H9 (cell line): ENCODE measurements around the gene SMURF1. TPM values are rescaled to one million over a fixed set of nuclear protein-coding genes. Genes with fewer than 3 reads are reported as not detected.
A peak's percentile ranks its signal among the peaks of the same experiment; 100 is the strongest.

ENCODE experiments used
- DNase-seq: peaks from one replicate; pipeline ENCODE4 v3.0.0-alpha.2; 2017
- H2AFZ ChIP-seq: one replicate; pipeline ENCODE4 v1.6.1; 2013; ENCODE audit warnings: mild to moderate bottlenecking, low read length, control low read depth, moderate library complexity
- H2AK5ac ChIP-seq: 2 replicates; pipeline ENCODE4 v1.6.1; 2013; ENCODE audit warnings: low read length, control low read depth, mixed read lengths; ENCODE audit not compliant: insufficient read length
- H2BK120ac ChIP-seq: one replicate; pipeline ENCODE4 v1.6.1; 2013; ENCODE audit warnings: low read depth, mild to moderate bottlenecking, low read length, control low read depth, inconsistent platforms; ENCODE audit not compliant: poor library complexity, severe bottlenecking
- H2BK12ac ChIP-seq: 2 replicates; pipeline ENCODE4 v1.6.1; 2013; ENCODE audit warnings: low read length, control low read depth, mixed read lengths, low read depth; ENCODE audit not compliant: insufficient read length
- H2BK15ac ChIP-seq: 2 replicates; pipeline ENCODE4 v1.6.1; 2013; ENCODE audit warnings: low read depth, low read length, control low read depth
- H2BK20ac ChIP-seq: one replicate; pipeline ENCODE4 v1.6.1; 2013; ENCODE audit warnings: low read depth, mild to moderate bottlenecking, low read length, control low read depth, inconsistent platforms; ENCODE audit not compliant: poor library complexity, severe bottlenecking
- H2BK5ac ChIP-seq: 2 replicates; pipeline ENCODE4 v1.6.1; 2013; ENCODE audit warnings: low read length, control low read depth, mixed read lengths; ENCODE audit not compliant: insufficient read length
- H3K14ac ChIP-seq: 2 replicates; pipeline ENCODE4 v1.6.1; 2013; ENCODE audit warnings: low read length, control low read depth; ENCODE audit not compliant: insufficient read depth
- H3K18ac ChIP-seq: 2 replicates; pipeline ENCODE4 v1.6.1; 2013; ENCODE audit warnings: low read depth, mild to moderate bottlenecking, mixed read lengths, low read length, control low read depth; ENCODE audit not compliant: insufficient read length
- H3K23ac ChIP-seq: 2 replicates; pipeline ENCODE4 v1.6.1; 2013; ENCODE audit warnings: low read length, control low read depth, mixed read lengths, low read depth; ENCODE audit not compliant: insufficient read length
- H3K23me2 ChIP-seq: 2 replicates; pipeline ENCODE4 v1.6.1; 2013; ENCODE audit warnings: low read depth, mild to moderate bottlenecking, mixed read lengths, low read length, control low read depth; ENCODE audit not compliant: insufficient read length, poor library complexity, severe bottlenecking
- H3K27ac ChIP-seq: 2 replicates; pipeline ENCODE4 v1.5.1; 2013; ENCODE audit warnings: low read length, control low read depth, mixed read lengths, low read depth; ENCODE audit not compliant: insufficient read length
- H3K27me3 ChIP-seq: 2 replicates; pipeline ENCODE4 v1.6.1; 2013; ENCODE audit warnings: low read length, control low read depth, inconsistent platforms; ENCODE audit not compliant: insufficient read depth
- H3K4ac ChIP-seq: 2 replicates; pipeline ENCODE4 v1.6.1; 2013; ENCODE audit warnings: low read depth, mild to moderate bottlenecking, control low read depth, inconsistent platforms, low read length, moderate library complexity
- H3K4me1 ChIP-seq: 2 replicates; pipeline ENCODE4 v1.6.1; 2013; ENCODE audit warnings: low read length, control low read depth, inconsistent platforms; ENCODE audit not compliant: insufficient read depth
- H3K4me2 ChIP-seq: 2 replicates; pipeline ENCODE4 v1.6.1; 2013; ENCODE audit warnings: low read length, control low read depth, mixed read lengths; ENCODE audit not compliant: insufficient read length, insufficient read depth
- H3K56ac ChIP-seq: 2 replicates; pipeline ENCODE4 v1.6.1; 2013; ENCODE audit warnings: low read depth, mild to moderate bottlenecking, mixed read lengths, low read length, control low read depth; ENCODE audit not compliant: insufficient read length
- H3K79me1 ChIP-seq: 2 replicates; pipeline ENCODE4 v1.6.1; 2013; ENCODE audit warnings: low read depth, mild to moderate bottlenecking, moderate library complexity, low read length, control low read depth, inconsistent platforms; ENCODE audit not compliant: insufficient read depth, poor library complexity, severe bottlenecking
- H3K79me2 ChIP-seq: 2 replicates; pipeline ENCODE4 v1.6.1; 2013; ENCODE audit warnings: low read length, control low read depth, inconsistent platforms; ENCODE audit not compliant: insufficient read depth
- H3K9ac ChIP-seq: 2 replicates; pipeline ENCODE4 v1.6.1; 2013; ENCODE audit warnings: low read length, control low read depth, mixed read lengths; ENCODE audit not compliant: insufficient read length; ENCODE audit errors: extremely low read depth
- H3K9me3 ChIP-seq: one replicate; pipeline ENCODE4 v1.6.1; 2013; ENCODE audit warnings: low read depth, low read length, inconsistent platforms; ENCODE audit not compliant: control insufficient read depth
- H3T11ph ChIP-seq: one replicate; pipeline ENCODE4 v1.6.1; 2013; ENCODE audit warnings: mild to moderate bottlenecking, low read length, control low read depth, inconsistent platforms
- H4K20me1 ChIP-seq: one replicate; pipeline ENCODE4 v1.6.1; 2013; ENCODE audit not compliant: control insufficient read depth, insufficient read length, insufficient read depth
- H4K5ac ChIP-seq: 2 replicates; pipeline ENCODE4 v1.6.1; 2013; ENCODE audit warnings: low read depth, mild to moderate bottlenecking, mixed read lengths, low read length, control low read depth; ENCODE audit not compliant: insufficient read length
- H4K8ac ChIP-seq: replicated peaks from 2 replicates; pipeline ENCODE4 v1.6.1; 2013; ENCODE audit warnings: low read length, control low read depth, mixed read lengths, low read depth; ENCODE audit not compliant: insufficient read length
- H4K91ac ChIP-seq: 2 replicates; pipeline ENCODE4 v1.6.1; 2013; ENCODE audit warnings: low read depth, mild to moderate bottlenecking, moderate library complexity, mixed read lengths, low read length, control low read depth; ENCODE audit not compliant: insufficient read length
- H3K27ac Mint-ChIP-seq, 3 experiments: 2 replicates in 2 of 3; 3 replicates in 1 of 3; pipeline ENCODE4 v1.8.0; 2020 to 2021; ENCODE audit warnings: mixed read lengths in 3 of 3, mild to moderate bottlenecking in 1 of 3, moderate library complexity in 1 of 3
- H3K27me3 Mint-ChIP-seq: 2 replicates; pipeline ENCODE4 v1.8.0; 2021; ENCODE audit warnings: low read depth, mild to moderate bottlenecking, moderate library complexity, mixed read lengths
- H3K36me3 Mint-ChIP-seq, 3 experiments: 2 replicates in 2 of 3; 3 replicates in 1 of 3; pipeline ENCODE4 v1.8.0; 2020 to 2021; ENCODE audit warnings: low read depth in 3 of 3, mixed read lengths in 3 of 3; ENCODE audit not compliant: insufficient read depth in 1 of 3
- H3K4me1 Mint-ChIP-seq, 2 experiments: 2 replicates each; pipeline ENCODE4 v1.8.0; 2020; ENCODE audit warnings: mixed read lengths in 2 of 2
- H3K4me3 Mint-ChIP-seq, 2 experiments: 2 replicates in 1 of 2; 3 replicates in 1 of 2; pipeline ENCODE4 v1.8.0; 2020 to 2021; ENCODE audit warnings: mild to moderate bottlenecking in 2 of 2, mixed read lengths in 2 of 2, moderate library complexity in 1 of 2
- H3K9me3 Mint-ChIP-seq, 2 experiments: 2 replicates in 1 of 2; 3 replicates in 1 of 2; pipeline ENCODE4 v1.8.0; 2020; ENCODE audit warnings: mild to moderate bottlenecking in 2 of 2, mixed read lengths in 2 of 2, moderate library complexity in 1 of 2
- WGBS: extraction: QIAGEN DNeasy Blood & Tissue Kit; methylation state at CpG from one replicate; pipeline ENCODE4 v1.1.7; 2013; ENCODE audit warnings: missing lambda C conversion rate, low lambda C conversion rate, mixed read lengths; ENCODE audit not compliant: insufficient read length; ENCODE audit errors: extremely low coverage; 5-methylcytosine and 5-hydroxymethylcytosine counted together
- total RNA-seq: library from RNA; stranded (reverse); gene quantifications from 2 replicates; pipeline ENCODE4 v1.2.1, GENCODE V29; 2021
- TF ChIP-seq, protein P1 (sequence below): fragments of 200-600 bp; sonication (generic); conservative IDR thresholded peaks from 3 replicates; pipeline ENCODE4 v1.8.0; 2021; ENCODE audit warnings: antibody characterized with exemption, mild to moderate bottlenecking

SMURF1 gene
- total RNA-seq, 1 experiment from 2014 or later: 29.4 TPM

DNA sequence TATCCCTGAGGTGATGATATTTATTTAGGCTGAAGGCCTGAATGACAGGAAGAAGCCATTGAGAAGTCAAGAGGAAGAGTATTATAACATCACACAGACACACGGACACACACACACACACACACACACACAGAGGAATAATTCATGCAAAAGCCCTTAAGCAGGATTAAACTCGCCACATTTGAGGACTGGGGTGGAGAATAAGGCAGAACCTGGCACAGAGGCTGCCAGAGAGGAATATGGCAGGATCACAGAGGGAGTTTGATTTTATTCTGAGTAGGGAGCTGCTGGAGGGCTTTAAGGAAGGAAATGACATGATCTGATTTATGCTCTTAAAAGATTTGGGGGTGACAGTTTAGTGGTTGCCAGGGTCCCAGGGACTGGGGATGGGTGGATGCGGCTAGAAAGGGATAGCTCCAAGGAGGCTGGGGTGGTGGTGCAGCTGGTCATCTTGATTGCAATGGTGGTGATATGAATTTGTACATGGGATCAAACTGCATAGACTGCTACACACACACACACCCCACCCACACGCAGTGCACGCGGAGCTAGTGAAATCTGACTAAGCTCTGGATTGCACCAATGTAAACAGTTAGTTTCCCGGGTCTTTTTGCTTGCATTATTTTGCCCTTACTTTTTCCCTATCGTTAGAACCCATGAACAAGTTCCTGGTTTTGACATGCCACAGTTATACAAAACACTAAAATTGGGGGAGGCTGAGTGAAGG is 11.2 kb downstream of the SMURF1 start:
- no peak overlapping the region; the same call in 1 of the 2 replicates for H3K14ac ChIP-seq
- H2BK20ac ChIP-seq: no peak overlapping the region
- no peaks in the 10 kb centered on the region for H3K9me3 ChIP-seq
- Mint-ChIP-seq H3K27me3 (no peaks in the 10 kb centered on the region), H3K27ac (0 out of 7 replicates have a peak overlapping the region, but pooled peaks of 1 of the 3 experiments have one; percentile 29), H3K4me1 (peaks cover 22 to 29% of the 10 kb centered on the region in 2 experiments), H3K4me3 (no peak overlapping the region), H3K9me3 (no peaks in the 10 kb centered on the region), H3K36me3 (no peaks in the 10 kb centered on the region; a peak in 1 of 7 replicates)
- H2BK15ac ChIP-seq: no peak overlapping the region
- no peak for DNase-seq
- no CpG with 5 or more reads among the region's 8 CpGs for WGBS
- no peak overlapping the region for H2BK120ac ChIP-seq
- H3K4me1 ChIP-seq: no peaks in the 10 kb centered on the region; the same call in 1 of the 2 replicates
- no peak overlapping the region for H4K5ac ChIP-seq
- H3K4ac ChIP-seq: no peak overlapping the region
- peaks cover 41% of the 10 kb centered on the region; the same call in 1 of the 2 replicates for H3K79me2 ChIP-seq
- no peaks in the 10 kb centered on the region for H3K23me2 ChIP-seq
- H3K56ac ChIP-seq: no peak overlapping the region
- no peak overlapping the region for H2AFZ ChIP-seq
- no peak overlapping the region for H3K23ac ChIP-seq
- H2BK5ac ChIP-seq: no peak overlapping the region
- H3K79me1 ChIP-seq: peaks cover 8% of the 10 kb centered on the region
- H4K8ac ChIP-seq: no peak overlapping the region
- H3K9ac ChIP-seq: no peak overlapping the region
- H3K27ac ChIP-seq: no peak overlapping the region
- no peak overlapping the region for H4K91ac ChIP-seq
- H3K4me2 ChIP-seq: no peak overlapping the region
- no peak overlapping the region for H2AK5ac ChIP-seq
- H3K18ac ChIP-seq: no peak overlapping the region
- H3K27me3 ChIP-seq: no peaks in the 10 kb centered on the region
- H2BK12ac ChIP-seq: no peak overlapping the region
- no peaks in the 10 kb centered on the region for H4K20me1 ChIP-seq
- H3T11ph ChIP-seq: no peak overlapping the region
- TF ChIP-seq, protein P1, sequence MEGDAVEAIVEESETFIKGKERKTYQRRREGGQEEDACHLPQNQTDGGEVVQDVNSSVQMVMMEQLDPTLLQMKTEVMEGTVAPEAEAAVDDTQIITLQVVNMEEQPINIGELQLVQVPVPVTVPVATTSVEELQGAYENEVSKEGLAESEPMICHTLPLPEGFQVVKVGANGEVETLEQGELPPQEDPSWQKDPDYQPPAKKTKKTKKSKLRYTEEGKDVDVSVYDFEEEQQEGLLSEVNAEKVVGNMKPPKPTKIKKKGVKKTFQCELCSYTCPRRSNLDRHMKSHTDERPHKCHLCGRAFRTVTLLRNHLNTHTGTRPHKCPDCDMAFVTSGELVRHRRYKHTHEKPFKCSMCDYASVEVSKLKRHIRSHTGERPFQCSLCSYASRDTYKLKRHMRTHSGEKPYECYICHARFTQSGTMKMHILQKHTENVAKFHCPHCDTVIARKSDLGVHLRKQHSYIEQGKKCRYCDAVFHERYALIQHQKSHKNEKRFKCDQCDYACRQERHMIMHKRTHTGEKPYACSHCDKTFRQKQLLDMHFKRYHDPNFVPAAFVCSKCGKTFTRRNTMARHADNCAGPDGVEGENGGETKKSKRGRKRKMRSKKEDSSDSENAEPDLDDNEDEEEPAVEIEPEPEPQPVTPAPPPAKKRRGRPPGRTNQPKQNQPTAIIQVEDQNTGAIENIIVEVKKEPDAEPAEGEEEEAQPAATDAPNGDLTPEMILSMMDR: no peak
